HUES64 (cell line): ENCODE data around the gene CENPU.

ENCODE experiments used
- H3K27ac ChIP-seq: 2 replicates; pipeline ENCODE4 v1.7.0; 2013; ENCODE audit warnings: low read depth, low read length, inconsistent platforms
- H3K27me3 ChIP-seq: 2 replicates; pipeline ENCODE4 v1.6.1; 2013; ENCODE audit warnings: mild to moderate bottlenecking, low read length; ENCODE audit not compliant: insufficient read depth
- H3K36me3 ChIP-seq: 2 replicates; pipeline ENCODE4 v1.6.1; 2013; ENCODE audit warnings: mild to moderate bottlenecking, low read length; ENCODE audit not compliant: insufficient read depth
- H3K4me1 ChIP-seq: 2 replicates; pipeline ENCODE4 v1.6.1; 2013; ENCODE audit warnings: mild to moderate bottlenecking, low read length, moderate library complexity; ENCODE audit not compliant: insufficient read depth
- H3K4me3 ChIP-seq: 2 replicates; pipeline ENCODE4 v1.5.1; 2013; ENCODE audit warnings: mild to moderate bottlenecking, low read length, moderate library complexity
- H3K9ac ChIP-seq: 2 replicates; pipeline ENCODE4 v1.6.1; 2013; ENCODE audit warnings: mild to moderate bottlenecking, low read depth, low read length
- H3K9me3 ChIP-seq: 2 replicates; pipeline ENCODE4 v1.6.1; 2013; ENCODE audit warnings: low read depth, low read length; ENCODE audit not compliant: insufficient read depth
- WGBS: fragments of 150-250, 120-280 bp; methylation state at CpG from one replicate; pipeline ENCODE4 v1.1.7; 2013; ENCODE audit warnings: missing lambda C conversion rate; 5-methylcytosine and 5-hydroxymethylcytosine counted together

The CENPU gene

DNA sequence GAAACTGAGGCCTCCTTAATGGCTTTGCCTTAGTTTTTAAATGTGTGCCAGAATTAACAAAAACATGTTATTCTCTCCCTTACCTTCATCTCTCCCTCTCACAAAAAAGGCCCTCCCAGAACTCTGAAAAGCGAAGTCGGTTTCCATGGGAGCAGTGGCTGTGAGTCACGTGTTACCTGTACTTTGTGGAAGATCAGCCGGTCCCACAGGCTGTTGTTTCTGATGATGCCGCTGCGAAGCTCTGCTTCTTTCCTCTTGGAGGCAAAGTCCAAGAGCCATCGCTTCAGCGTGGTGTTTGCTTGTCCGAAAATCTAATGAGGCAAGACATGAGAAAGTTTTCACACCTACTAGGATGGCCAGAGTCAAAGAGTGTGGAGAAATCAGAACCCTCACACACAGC, 32.5 kb upstream of the CENPU start:
- Histone ChIP-seq H3K9ac (no peak overlapping the region), H3K4me3 (no peak overlapping the region), H3K4me1 (no peaks in the 10 kb centered on the region), H3K9me3 (no peaks in the 10 kb centered on the region), H3K27ac (no peak overlapping the region), H3K27me3 (no peaks in the 10 kb centered on the region), H3K36me3 (no peaks in the 10 kb centered on the region)
- WGBS: 93% methylated on average over 9 of the region's 9 CpGs

DNA sequence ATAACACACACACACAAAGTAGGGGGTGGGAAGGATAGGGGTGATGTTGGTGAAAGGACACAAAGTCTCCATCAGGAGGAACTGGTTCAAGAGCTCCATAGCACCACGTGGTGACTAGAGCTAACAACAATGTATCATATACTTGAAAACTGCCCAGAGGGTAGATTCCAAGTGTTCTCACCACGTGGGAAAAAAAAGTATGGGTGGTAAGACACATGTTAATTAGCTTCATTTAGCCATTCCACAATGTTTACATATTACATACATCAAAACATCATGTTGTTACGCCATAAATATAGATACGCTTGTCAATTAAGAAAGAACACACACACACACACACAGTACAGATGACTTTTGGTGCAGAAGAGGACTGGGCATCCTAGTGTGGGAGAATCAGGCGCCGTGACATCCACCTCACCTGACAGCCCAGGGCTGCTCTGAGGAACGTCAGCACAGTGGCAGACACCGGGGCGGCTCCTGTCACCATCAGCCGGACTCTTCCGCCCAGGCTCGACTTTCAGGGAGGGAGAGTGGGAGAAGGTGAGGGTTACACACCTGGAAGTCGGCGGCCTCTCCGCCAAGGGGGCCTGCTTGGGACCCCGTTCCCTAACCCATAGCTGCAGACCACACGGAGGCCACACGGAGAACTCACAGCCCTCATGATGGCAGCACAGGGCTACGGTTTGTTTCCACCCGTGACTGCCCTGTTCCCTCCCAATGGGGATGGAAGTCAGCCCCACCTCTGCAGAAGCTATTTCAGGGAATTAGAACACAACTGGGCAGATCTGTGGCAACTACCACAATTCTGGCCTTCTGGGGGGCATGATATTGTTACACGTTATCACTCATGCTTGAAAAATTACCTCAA, 31.8 kb upstream of the CENPU start:
- Histone ChIP-seq H3K4me1 (no peaks in the 10 kb centered on the region), H3K27ac (no peak overlapping the region), H3K9me3 (no peaks in the 10 kb centered on the region), H3K27me3 (no peaks in the 10 kb centered on the region), H3K9ac (no peak overlapping the region), H3K36me3 (no peaks in the 10 kb centered on the region), H3K4me3 (no peak overlapping the region)
- WGBS: 84% methylated on average over 21 of the region's 21 CpGs

DNA sequence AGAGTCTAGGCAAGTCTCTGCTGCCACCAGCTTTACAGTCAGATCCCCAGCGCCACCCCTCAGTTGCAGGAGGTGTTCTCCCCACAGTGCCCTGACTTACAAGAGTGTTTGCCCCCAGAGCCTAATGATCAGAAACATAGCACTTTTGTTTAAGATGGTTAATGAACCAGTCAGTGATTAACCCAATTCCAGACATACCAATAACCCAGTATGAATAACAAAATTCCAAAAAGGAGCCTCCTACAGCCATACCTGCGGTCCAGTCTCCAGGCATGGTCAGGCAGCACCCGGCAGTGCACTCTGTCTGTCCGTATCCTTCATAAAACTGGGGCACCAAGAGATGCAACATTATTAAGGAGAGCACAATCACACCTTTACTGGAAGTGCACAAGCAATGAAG, 30.7 kb upstream of the CENPU start:
- H3K4me1 ChIP-seq: no peaks in the 10 kb centered on the region
- H3K27me3 ChIP-seq: no peaks in the 10 kb centered on the region
- H3K36me3 ChIP-seq: no peaks in the 10 kb centered on the region
- H3K4me3 ChIP-seq: no peak overlapping the region
- H3K27ac ChIP-seq: no peak overlapping the region
- 94% methylated on average over 4 of the region's 4 CpGs for WGBS
- no peak overlapping the region for H3K9ac ChIP-seq
- no peaks in the 10 kb centered on the region for H3K9me3 ChIP-seq

DNA sequence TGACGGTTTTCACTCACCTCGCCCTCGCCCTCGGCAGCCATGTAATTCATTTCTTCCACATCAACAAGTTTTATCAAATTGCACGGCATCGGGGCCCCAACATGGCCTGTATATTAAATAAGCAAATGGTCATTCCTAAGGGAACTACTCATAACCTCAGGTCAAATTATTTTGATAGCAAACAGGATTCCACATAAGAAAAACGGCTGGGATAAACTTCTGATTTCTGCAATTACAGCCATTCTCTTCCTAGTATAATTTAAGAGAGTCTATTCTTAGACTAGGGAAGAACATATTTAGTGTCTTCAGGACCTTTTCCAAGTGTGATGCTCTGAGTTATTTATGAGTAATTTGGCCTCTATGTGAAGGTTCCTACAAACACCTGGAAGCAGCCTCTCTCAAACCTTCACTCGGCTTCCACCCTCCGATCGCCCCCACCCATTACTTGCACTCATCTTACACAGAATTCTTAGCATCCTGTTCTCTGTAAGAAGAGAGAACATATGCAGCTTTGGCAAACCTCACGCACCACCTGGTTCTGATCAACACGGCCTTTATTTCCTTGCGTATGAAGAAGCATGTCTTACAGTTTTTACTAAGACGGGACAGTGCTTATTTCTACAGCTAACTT, 29.4 kb upstream of the CENPU start:
- H3K9ac ChIP-seq: no peak overlapping the region
- no peaks in the 10 kb centered on the region for H3K36me3 ChIP-seq
- 97% methylated on average over 14 of the region's 14 CpGs for WGBS

DNA sequence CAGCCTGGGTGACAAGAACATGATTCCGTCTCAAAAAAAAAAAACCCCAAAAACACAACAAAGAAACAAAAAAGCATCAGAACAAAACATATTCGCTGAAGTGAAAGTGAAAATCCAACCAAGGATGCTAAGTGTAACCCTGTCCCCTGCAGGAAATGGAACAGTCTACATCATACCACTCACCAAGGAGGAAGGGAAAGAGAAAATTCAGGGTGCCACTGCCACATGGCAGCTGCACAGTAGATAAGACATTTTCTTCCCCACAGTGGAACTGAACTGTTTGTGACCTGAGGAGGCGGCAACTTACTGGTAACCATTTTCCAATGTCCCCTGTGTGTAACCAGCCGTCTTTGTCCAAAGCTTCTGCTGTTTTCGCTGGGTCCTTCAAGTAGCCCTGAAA, 28.2 kb upstream of the CENPU start:
- H3K9me3 ChIP-seq: no peaks in the 10 kb centered on the region
- no peak overlapping the region for H3K4me3 ChIP-seq
- WGBS: 99% methylated on average over 5 of the region's 5 CpGs
- no peak overlapping the region for H3K9ac ChIP-seq
- H3K36me3 ChIP-seq: no peaks in the 10 kb centered on the region
- H3K27ac ChIP-seq: no peak overlapping the region
- no peaks in the 10 kb centered on the region for H3K27me3 ChIP-seq
- no peaks in the 10 kb centered on the region for H3K4me1 ChIP-seq

More for the DNA sequence above, 29.4 kb upstream of the CENPU start:
- H3K27me3 ChIP-seq: no peaks in the 10 kb centered on the region
- no peaks in the 10 kb centered on the region for H3K9me3 ChIP-seq
- H3K4me3 ChIP-seq: no peak overlapping the region
- no peaks in the 10 kb centered on the region for H3K4me1 ChIP-seq
- no peak overlapping the region for H3K27ac ChIP-seq

DNA sequence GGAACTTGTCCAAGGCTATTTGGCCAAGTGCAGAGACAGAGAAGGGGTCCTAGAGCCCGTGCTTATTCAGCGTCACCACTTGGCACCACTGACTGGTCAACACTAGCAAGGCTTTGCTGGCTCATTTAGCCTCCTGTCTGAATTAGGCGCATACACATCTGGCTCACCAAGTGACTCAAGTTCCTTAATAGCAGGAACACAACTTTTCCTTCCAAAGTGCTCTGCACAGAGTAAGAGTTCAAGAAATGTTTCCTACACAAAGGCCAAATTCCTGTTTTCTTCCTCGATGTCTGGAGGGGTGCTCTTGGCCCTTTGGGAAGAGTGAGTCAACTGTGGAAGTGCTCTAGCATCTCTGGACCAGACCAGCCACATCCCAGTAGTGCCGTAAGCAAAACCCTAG, 26.8 kb upstream of the CENPU start:
- no peaks in the 10 kb centered on the region for H3K9me3 ChIP-seq
- no peaks in the 10 kb centered on the region for H3K27me3 ChIP-seq
- H3K4me3 ChIP-seq: no peak overlapping the region
- H3K4me1 ChIP-seq: no peaks in the 10 kb centered on the region
- H3K9ac ChIP-seq: no peak overlapping the region
- no peak overlapping the region for H3K27ac ChIP-seq
- H3K36me3 ChIP-seq: no peaks in the 10 kb centered on the region
- 95% methylated on average over 5 of the region's 5 CpGs for WGBS

DNA sequence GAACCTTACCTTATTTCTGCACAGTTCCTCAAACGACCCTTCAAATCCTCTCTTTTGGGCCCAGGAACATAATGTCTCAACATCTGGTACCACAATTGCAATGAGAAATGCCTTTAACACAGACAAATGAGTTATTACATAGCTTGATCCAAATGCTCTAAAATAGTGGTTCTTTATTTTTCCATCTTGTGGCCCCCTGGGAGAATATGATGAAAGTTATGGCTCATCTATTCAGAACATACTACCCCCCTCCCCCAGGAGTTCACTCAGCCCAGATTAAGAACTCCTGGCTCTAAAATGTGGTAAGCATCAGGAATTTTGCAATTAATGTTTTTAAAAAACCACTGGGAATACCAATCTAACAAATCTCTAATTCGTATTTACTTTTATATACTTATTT, 23.9 kb upstream of the CENPU start:
- Histone ChIP-seq H3K27ac (no peak overlapping the region), H3K9ac (no peak overlapping the region), H3K4me1 (no peaks in the 10 kb centered on the region), H3K36me3 (no peaks in the 10 kb centered on the region), H3K9me3 (no peaks in the 10 kb centered on the region), H3K27me3 (no peaks in the 10 kb centered on the region), H3K4me3 (no peak overlapping the region)
- WGBS: 88% methylated on average over 1 of the region's 2 CpGs

DNA sequence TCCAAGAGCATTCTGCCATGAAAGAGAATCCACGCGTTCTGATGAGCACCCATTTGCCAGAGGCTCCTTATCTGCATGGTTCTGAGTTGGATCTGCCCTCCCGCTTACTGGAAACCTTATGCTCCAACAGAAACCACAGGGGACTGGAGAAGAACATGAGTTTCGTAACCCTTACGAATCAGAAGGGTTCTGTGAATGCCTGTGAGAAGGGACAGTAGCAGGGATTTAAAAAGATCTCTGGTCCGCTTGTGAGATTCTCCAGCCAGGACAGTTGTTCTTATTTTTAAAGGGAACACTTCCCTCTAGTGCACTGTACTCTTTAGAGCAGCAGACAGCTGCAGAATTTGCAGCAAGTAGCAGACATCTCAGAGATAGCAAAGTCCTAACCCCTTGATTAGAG, 22.5 kb upstream of the CENPU start:
- H3K27ac ChIP-seq: no peak overlapping the region
- H3K4me3 ChIP-seq: no peak overlapping the region
- H3K4me1 ChIP-seq: no peaks in the 10 kb centered on the region
- no peaks in the 10 kb centered on the region for H3K9me3 ChIP-seq
- no peaks in the 10 kb centered on the region for H3K36me3 ChIP-seq
- no peaks in the 10 kb centered on the region for H3K27me3 ChIP-seq
- 90% methylated on average over 6 of the region's 6 CpGs for WGBS
- H3K9ac ChIP-seq: no peak overlapping the region

DNA sequence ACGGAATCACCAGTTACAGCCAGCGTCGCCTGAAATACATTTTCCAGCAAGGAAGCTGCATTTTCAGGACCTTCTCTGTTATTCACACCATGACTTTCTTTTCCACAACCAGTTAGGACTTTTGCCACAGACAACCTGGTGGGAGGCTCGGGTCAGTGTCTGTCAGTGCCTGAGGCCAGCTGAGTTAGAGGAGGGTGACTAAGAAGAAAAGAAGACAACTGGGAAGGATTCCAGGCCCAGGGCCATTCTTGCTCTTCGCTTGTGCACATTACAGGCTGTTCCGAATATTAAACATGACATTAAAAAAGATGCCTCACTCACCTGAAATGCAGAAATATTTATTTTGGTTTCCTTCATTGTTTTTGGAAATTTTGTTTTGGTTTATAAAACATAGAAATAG, 21.4 kb upstream of the CENPU start:
- H3K27ac ChIP-seq: no peak overlapping the region
- no peaks in the 10 kb centered on the region for H3K4me1 ChIP-seq

DNA sequence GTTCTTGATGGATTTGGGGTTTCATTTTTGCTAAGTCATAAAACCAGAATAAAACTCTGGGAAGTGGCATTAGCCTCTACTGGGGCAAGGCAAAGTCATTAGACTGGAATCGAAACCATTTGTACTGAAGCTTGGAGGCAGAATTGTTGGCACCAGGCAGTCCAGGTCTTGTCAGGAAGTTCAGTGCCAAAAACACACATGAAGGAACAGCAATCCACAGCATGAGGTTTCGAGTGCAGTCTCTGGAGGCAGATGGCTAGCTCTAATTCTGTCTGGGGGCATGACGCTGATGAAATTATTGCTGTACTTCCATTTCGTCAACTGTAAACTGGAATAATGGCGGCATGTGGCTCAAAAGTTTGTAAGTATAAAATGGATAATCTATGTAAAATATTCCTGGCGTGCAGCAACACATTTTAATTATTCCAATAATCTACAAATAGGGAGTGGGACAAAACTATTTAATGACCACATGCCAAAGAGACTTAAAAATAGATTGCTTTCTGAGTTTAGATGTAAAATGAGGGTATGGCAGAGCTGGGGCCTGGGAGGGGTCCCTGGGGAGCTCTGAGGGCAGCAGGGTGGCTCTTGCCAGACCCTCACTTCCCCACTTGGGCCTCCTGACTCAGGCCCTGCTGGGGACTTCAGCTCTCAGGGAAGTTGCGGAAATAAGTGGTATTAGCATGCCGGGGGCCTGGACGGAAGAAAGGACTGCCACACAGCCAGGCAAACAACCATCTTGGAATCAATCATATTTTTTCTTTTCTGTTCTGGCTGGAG, 18.8 kb upstream of the CENPU start:
- no peaks in the 10 kb centered on the region for H3K36me3 ChIP-seq
- no peak overlapping the region for H3K4me3 ChIP-seq
- WGBS: 97% methylated on average over 8 of the region's 9 CpGs
- H3K4me1 ChIP-seq: peaks cover 7% of the 10 kb centered on the region; the same call in 1 of the 2 replicates
- H3K9ac ChIP-seq: no peak overlapping the region
- H3K27ac ChIP-seq: no peak overlapping the region
- no peaks in the 10 kb centered on the region for H3K9me3 ChIP-seq
- H3K27me3 ChIP-seq: no peaks in the 10 kb centered on the region

More for the DNA sequence above, 21.4 kb upstream of the CENPU start:
- WGBS: 79% methylated on average over 6 of the region's 6 CpGs
- Histone ChIP-seq H3K4me3 (no peak overlapping the region), H3K9ac (no peak overlapping the region), H3K27me3 (no peaks in the 10 kb centered on the region), H3K36me3 (no peaks in the 10 kb centered on the region), H3K9me3 (no peaks in the 10 kb centered on the region)

DNA sequence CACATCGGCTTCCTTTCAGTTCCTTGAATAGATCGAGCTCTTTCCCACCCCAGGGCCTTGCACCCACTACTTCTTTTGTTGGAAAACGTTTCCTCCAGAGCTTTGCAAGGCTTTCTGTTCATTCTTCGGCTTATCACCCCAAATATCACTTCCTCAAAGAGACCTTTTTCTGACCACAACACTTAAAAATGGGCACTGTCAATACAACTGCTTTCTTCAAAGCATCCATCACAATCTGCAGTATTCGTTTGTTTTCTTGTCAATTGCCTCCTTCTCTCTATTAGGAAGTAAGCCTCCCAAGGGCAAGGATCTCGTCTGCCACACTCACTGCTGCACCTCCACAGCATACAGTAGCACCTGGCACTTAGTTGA, 17.7 kb upstream of the CENPU start:
- H3K36me3 ChIP-seq: no peaks in the 10 kb centered on the region
- no peak overlapping the region for H3K4me3 ChIP-seq
- no peaks in the 10 kb centered on the region for H3K9me3 ChIP-seq
- H3K27me3 ChIP-seq: no peaks in the 10 kb centered on the region
- peaks cover 17% of the 10 kb centered on the region for H3K4me1 ChIP-seq
- H3K27ac ChIP-seq: no peak overlapping the region
- WGBS: 89% methylated on average over 6 of the region's 6 CpGs
- H3K9ac ChIP-seq: no peak overlapping the region
